Esophagus muscularis mucosa (tissue), 4 donors: ENCODE data around the gene LAPTM4A. TPM values are rescaled to one million over a fixed set of nuclear protein-coding genes. Genes with fewer than 3 reads are reported as not detected.

Source experiments
- DNase-seq: peaks from one replicate; pipeline ENCODE4 v3.0.0-alpha.2; 2017; ENCODE audit errors: extremely low spot score
- H3K27ac ChIP-seq, 4 donors: fragments of 200-600 bp; sonication (generic); replicated peaks in 1 of 4; 1 replicate in 3 of 4; 2 replicates in 1 of 4; pipeline ENCODE4 v1.5.1; 2016 to 2019; ENCODE audit warnings: mild to moderate bottlenecking in 1 of 4
- H3K27me3 ChIP-seq, 4 donors: fragments of 200-600 bp; sonication (generic); one replicate each; pipeline versions ENCODE4 v1.5.1 to v1.6.0; 2016 to 2019
- H3K36me3 ChIP-seq, 4 donors: fragments of 200-600 bp; sonication (generic); one replicate each; pipeline ENCODE4 v1.5.1; 2016 to 2019
- H3K4me1 ChIP-seq, 4 donors: fragments of 200-600 bp; sonication (generic); one replicate each; pipeline ENCODE4 v1.5.1; 2016 to 2019
- H3K4me3 ChIP-seq, 4 donors: fragments of 200-600 bp; sonication (generic); 1 replicate in 2 of 4; 2 replicates in 2 of 4; pipeline ENCODE4 v1.5.1; 2016 to 2019; ENCODE audit warnings: mild to moderate bottlenecking in 4 of 4, moderate library complexity in 1 of 4
- H3K9me3 ChIP-seq, 4 donors: fragments of 200-600 bp; sonication (generic); 1 replicate in 3 of 4; 2 replicates in 1 of 4; pipeline ENCODE4 v1.5.1; 2016 to 2019
- CTCF ChIP-seq, 3 experiments: fragments of 200-600 bp in 2 of 3; fragments of 450-650 bp in 1 of 3; sonication (generic) in 2 of 3; IDR thresholded peaks; one replicate each; pipeline ENCODE4 v1.5.1; 2017 to 2019; ENCODE audit warnings: antibody characterized with exemption in 3 of 3, mild to moderate bottlenecking in 2 of 3, moderate library complexity in 1 of 3
- EP300 ChIP-seq: sonication (generic); formaldehyde crosslinking; IDR thresholded peaks from one replicate; pipeline ENCODE4 v1.6.1; 2017; ENCODE audit warnings: antibody characterized with exemption
- POLR2A ChIP-seq: fragments of 450-650 bp; IDR thresholded peaks from one replicate; pipeline ENCODE4 v1.6.1; 2017; ENCODE audit warnings: antibody characterized with exemption, moderate library complexity, mild to moderate bottlenecking, low read depth
- POLR2AphosphoS5 ChIP-seq, 2 donors: sonication (generic); formaldehyde crosslinking; IDR thresholded peaks; one replicate each; pipeline ENCODE4 v1.6.1; 2017; ENCODE audit warnings: antibody characterized with exemption in 2 of 2
- WGBS: methylation state at CpG from one replicate; pipeline ENCODE4 v1.1.5; 2018; 5-methylcytosine and 5-hydroxymethylcytosine counted together
- intact Hi-C: fragments of 100-400 bp; cut with DNase I; formaldehyde crosslinking; loops from one replicate; pipeline ENCODE4 v1.15.1; 2023
- total RNA-seq, 4 donors: library from RNA; depleted of rRNA; stranded (reverse); fragments of >200 nt; gene quantifications; one replicate each; pipeline versions ENCODE4 v1.1.0 to v1.2.1, GENCODE V29; 2016

Gene LAPTM4A
- total RNA-seq, 4 donors from 2014 or later: 154 to 215 (median 192) TPM

- intact Hi-C loops: no loop called here
Measured at GRCh38 chr2:20023688-20024087, 27.7 kb downstream of the LAPTM4A start.

GRCh38 chr2:20021405-20022009 lies 29.9 kb downstream of the LAPTM4A start:
- DNase-seq: no peak
- H3K9me3 ChIP-seq: peaks cover 0 to 5% (median 2%) of the 10 kb centered on the region in 4 donors
- no peak overlapping the region for H3K4me3 ChIP-seq
- TF ChIP-seq EP300: no peak
- TF ChIP-seq POLR2A: no peak
- no peak for TF ChIP-seq POLR2AphosphoS5 (IDR thresholded peaks at IDR 0.05)
- no peak for TF ChIP-seq CTCF (IDR thresholded peaks at IDR 0.05)
- H3K36me3 ChIP-seq: no peaks in the 10 kb centered on the region
- H3K27me3 ChIP-seq: no peaks in the 10 kb centered on the region
- intact Hi-C loops: no loop called here
- no peak overlapping the region for H3K27ac ChIP-seq
- WGBS: 72% methylated on average over 3 of the region's 3 CpGs
- peaks cover 0 to 2% (median 0%) of the 10 kb centered on the region in 4 donors for H3K4me1 ChIP-seq

More at GRCh38 chr2:20023688-20024087, 27.7 kb downstream of the LAPTM4A start:
- no peak overlapping the region for H3K4me3 ChIP-seq
- WGBS: 89% methylated on average over 4 of the region's 4 CpGs
- H3K36me3 ChIP-seq: peaks cover 0 to 14% (median 8%) of the 10 kb centered on the region in 4 donors
- no peak overlapping the region for H3K27ac ChIP-seq
- peaks cover 0 to 11% (median 5%) of the 10 kb centered on the region in 4 donors for H3K9me3 ChIP-seq
- no peak for DNase-seq
- H3K4me1 ChIP-seq: peaks cover 6 to 20% (median 14%) of the 10 kb centered on the region in 4 donors
- H3K27me3 ChIP-seq: no peaks in the 10 kb centered on the region
- TF ChIP-seq CTCF (IDR thresholded peaks at IDR 0.05): no peak
- TF ChIP-seq EP300: no peak
- no peak for TF ChIP-seq POLR2AphosphoS5 (IDR thresholded peaks at IDR 0.05)
- TF ChIP-seq POLR2A: no peak

- peaks cover 0 to 5% (median 2%) of the 10 kb centered on the region in 4 donors for H3K9me3 ChIP-seq
- intact Hi-C loops: no loop called here
- TF ChIP-seq EP300 (no peak), POLR2A (no peak), POLR2AphosphoS5 (IDR thresholded peaks at IDR 0.05) (no peak), CTCF (IDR thresholded peaks at IDR 0.05) (no peak)
- H3K36me3 ChIP-seq: no peaks in the 10 kb centered on the region
- no peak overlapping the region for H3K4me3 ChIP-seq
- H3K27ac ChIP-seq: no peak overlapping the region
- DNase-seq: no peak
- H3K4me1 ChIP-seq: no peaks in the 10 kb centered on the region
- no peaks in the 10 kb centered on the region for H3K27me3 ChIP-seq
- 69% methylated on average over 4 of the region's 4 CpGs for WGBS
Measured at GRCh38 chr2:20019747-20020146, 31.7 kb downstream of the LAPTM4A start.

- Histone ChIP-seq H3K4me3 (no peak overlapping the region), H3K36me3 (no peaks in the 10 kb centered on the region), H3K27ac (no peak overlapping the region), H3K27me3 (no peaks in the 10 kb centered on the region), H3K9me3 (peaks cover 0 to 5% (median 2%) of the 10 kb centered on the region in 4 donors), H3K4me1 (no peaks in the 10 kb centered on the region)
- no peak for TF ChIP-seq POLR2AphosphoS5 (IDR thresholded peaks at IDR 0.05)
- TF ChIP-seq EP300: no peak
- no peak for TF ChIP-seq CTCF (IDR thresholded peaks at IDR 0.05)
- no peak for TF ChIP-seq POLR2A
- 93% methylated on average over 2 of the region's 2 CpGs for WGBS
- DNase-seq: no peak
- intact Hi-C loops: no loop called here
Measured at GRCh38 chr2:20018601-20019152, 32.8 kb downstream of the LAPTM4A start.
